Activated CD8-positive, alpha-beta memory T cell treated with anti-CD3 and anti-CD28 coated beads for 4 hours (primary cell): ENCODE measurements around the gene PCDHGC5.

ENCODE experiments used
- DNase-seq, 2 donors: peaks; one replicate each; pipeline ENCODE4 v3.0.0-alpha.2; 2020; ENCODE audit warnings: low read depth in 2 of 2

PCDHGC5 gene

GRCh38 chr5:141512911-141513626, 24.2 kb downstream of the PCDHGC5 start:
- no peak for DNase-seq

GRCh38 chr5:141513627-141514329, 24.9 kb downstream of the PCDHGC5 start:
- DNase-seq, result peak; percentile 40 to 68

- DNase-seq, result no peak
These were observed 25.7 kb downstream of the PCDHGC5 start for GRCh38 chr5:141514330-141515133.

DNA sequence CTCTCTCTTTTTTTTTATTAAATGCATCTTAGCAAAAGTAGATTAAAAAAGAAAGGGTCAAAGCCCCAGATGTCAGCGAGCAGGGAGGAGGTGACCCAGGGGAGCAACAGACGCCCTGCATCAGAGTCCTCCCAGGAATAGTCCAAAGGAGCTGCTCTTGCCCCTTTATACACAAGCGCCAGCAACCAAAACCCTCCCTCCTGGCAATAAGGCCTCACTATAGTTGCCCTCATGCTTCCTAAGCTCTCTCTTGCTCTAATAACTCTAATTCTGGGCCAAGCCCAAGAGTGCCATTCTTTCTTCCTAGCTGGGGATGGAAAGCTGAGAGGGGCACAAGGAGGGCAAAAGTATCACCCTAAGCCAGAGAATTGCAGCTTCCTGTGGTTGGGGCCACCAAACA, 26.3 kb downstream of the PCDHGC5 start:
- no peak for DNase-seq

GRCh38 chr5:141515946-141516671, 27.2 kb downstream of the PCDHGC5 start:
- DNase-seq, result no peak

GRCh38 chr5:141516672-141517025, 27.8 kb downstream of the PCDHGC5 start:
- DNase-seq, result no peak

DNA sequence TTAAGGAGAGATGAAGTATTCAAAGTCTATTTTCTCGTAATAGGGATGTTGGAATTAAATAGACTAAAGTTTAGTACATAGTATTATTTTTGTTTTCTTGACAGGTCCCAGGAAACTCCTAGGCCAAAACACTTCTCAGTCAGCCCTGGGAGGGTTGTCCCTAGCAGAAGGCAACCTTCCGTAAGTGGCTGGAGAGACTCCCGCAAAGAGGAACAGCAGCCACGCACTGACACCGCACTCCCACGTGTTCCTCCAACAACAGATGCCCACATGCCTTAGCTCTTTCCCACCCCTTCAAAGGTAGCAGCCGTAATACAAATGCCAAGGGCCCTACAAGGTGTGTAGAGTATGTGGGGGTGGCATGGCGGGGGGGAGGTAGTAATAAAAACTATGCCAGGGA, 28.4 kb downstream of the PCDHGC5 start:
- DNase-seq, result no peak

GRCh38 chr5:141517880-141518617, 29.2 kb downstream of the PCDHGC5 start:
- DNase-seq, result no peak

DNA sequence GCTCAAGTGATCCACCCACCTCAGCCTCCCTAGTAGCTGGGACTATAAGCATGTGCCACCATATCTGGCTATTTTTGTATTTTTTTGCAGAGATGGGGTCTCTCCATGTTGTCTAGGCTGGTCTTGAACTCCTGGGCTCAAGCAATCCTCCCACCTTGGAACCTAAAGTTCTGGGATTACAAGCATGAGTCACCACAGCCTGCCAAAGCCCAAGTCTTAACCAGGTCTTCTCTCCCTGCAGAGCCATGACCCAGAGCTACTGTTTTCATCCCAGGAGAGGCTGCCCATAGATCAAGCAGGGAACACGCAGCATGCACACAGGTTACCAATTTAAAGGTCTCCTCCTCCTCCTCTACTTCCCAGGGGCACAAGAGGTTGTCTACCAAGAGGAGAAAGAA, 29.7 kb downstream of the PCDHGC5 start:
- no peak for DNase-seq

GRCh38 chr5:141519605-141520565, 31.0 kb downstream of the PCDHGC5 start:
- no peak for DNase-seq

DNA sequence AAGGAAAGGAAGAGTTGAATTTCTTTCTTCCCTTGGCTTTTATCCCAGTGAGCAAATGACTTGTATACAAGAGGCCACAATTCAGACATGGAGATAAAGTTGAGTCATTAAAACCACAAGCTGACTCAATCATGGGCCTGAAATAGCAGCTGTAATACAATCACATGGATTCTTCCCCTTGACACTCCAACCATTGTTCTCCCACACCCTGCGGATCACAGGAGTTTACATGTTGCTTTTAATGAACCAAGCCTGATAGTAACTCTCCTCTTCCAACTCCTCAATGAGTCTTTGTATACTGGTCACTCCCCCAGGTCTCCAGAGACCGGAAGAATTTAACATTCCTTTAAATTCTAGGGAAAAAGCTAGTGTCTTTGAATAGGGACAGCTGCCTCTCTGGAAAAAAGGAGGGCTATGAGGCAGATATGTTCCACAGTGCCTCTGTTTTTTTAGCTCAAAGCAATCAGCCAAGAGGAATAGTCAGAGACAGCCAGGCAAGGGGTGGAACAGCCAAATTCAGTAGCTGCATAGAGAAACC, 32.4 kb downstream of the PCDHGC5 start:
- no peak for DNase-seq

DNA sequence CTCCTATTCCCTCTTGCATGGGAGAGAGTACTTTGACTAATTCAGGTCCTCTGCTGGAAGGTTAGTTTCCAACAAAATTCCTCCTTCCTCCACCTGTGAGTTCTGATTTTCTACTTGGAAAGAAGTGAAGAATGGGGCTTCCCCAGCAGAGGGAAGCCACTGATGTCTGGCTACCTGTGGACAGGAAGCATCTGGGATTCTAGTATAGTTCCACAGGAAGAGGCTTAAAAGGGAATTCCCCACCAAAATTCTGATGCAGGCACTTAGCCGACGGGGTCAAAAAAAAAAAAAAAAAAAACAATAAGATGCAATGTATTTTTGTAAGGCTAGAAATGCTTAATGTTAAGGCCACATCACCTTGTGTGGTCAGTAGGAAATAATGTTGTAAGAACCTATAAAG, 33.4 kb downstream of the PCDHGC5 start:
- no peak for DNase-seq

DNA sequence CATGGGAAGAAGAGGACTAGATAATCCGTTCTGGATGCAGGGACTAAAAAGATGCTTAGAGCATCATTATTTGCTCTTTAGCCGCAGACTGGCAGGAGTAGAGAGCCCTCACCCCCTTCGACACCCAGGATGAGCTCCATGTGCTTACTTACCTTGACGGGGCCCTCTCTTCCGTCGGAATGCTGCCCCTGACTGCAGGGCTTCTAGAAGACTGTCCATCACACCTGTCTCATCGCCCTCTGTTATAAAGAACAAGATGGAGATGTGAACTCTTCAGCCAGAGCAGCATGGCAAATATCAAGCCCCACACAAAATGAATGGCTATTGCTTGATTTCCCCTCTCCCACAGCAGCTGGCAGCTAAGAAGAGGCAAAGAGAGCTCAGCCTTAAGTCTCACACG, 35.1 kb downstream of the PCDHGC5 start:
- no peak for DNase-seq

DNA sequence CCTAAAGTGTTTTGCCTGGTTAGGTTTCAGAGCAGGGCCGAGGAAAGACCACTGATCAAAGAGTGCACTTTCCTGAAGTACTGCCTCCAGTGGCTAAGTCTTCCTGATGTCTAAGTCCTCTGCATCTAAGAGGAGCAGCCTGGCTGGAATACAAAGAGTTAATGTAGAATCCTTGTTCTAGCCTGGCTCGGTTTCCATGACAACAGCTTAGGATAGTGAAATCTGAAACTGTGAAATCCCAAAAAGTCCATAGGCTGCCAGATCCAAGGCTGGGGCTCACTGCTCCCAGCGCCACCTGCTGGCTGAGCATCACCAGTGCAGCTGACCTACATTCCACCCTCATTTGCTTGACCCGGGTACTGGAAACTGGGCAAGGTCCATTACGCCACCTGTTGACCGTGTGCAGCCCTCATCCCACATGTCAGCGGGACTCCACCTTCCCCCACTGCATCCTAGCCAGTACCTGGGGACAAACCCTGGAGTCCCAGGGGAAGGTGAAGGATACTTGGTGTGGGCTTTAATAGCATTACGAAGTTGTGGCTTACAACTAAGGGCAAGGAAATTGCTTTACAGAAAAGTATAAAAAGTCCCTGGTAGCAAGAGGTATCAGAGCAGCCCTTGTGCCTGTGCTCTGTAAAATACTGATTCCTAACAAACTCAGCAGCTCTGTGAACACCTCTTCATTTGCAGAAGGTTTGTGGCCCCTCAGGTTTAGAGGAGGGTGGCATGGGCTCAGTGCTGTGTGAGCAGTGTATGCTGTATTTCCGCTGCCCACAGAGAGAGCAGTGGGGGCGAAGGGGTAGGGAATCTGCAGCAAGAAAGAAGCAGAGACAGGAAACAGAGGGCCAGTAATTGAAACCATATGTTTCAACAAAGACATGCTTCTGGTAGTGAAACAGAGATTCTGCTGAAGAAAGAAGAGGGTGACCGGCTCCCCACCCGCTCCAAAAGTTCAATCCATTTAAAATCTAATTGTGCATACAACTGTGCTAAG, 36.0 kb downstream of the PCDHGC5 start:
- peak in 1 of 2 donors; percentile 14 for DNase-seq

DNA sequence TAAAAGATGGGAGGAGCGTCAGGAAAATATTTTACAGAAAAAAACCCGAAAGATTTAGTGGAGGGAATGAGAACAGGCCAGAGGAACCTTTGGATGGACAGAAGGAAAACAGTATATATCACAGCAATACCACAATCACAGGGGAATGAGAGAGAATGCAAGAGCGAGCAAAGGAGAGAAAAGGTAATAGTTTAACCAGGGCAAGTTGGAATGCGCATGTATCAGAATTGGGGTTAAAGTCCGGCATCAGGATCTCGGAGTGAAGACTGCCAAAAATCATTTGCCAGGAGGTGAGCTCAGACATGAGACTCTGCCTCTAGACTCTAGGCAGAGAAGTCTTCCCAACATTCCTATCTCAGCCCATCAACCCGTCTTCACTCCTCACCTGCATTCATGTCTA, 36.8 kb downstream of the PCDHGC5 start:
- no peak for DNase-seq

GRCh38 chr5:141527426-141527825, 38.5 kb downstream of the PCDHGC5 start:
- DNase-seq, result no peak

DNA sequence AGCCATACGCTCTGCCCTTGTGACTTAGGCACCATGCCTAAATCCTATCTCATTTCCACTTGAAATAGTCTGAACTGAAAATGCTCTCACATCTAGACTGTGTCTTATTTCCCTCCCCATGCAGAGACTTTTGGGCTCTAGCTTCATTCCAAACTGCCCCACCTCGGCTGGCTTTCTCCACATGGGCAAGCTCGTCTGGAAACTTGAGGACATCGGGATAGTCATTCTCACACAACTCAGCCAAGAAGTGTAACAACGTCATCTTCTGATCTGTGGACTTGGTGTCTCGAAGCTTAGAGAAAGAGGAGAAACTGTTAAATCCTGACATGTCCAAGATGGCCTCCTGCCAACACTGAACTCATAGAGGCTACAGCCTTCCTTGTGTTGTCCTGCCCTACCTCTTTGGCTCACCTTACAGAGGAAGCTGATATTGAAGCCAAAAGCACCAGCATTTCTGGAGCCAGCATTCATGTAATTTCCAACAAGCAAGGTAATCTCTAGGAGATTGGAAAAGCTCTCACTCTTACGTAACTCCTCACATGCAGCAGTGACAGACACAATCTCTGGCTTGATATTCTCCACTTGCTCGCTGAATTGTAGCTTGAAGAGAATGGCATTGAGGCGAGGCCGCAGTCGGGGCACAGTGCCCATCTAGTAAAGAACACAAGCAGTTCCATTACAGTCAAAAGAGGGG, 39.6 kb downstream of the PCDHGC5 start:
- no peak for DNase-seq

- no peak for DNase-seq
These were observed 40.1 kb downstream of the PCDHGC5 start for GRCh38 chr5:141529002-141529401.
